Prostate gland (tissue), 2 donors: ENCODE data around the gene EPM2A. TPM values are rescaled to one million over a fixed set of nuclear protein-coding genes. Genes with fewer than 3 reads are reported as not detected.
A peak's percentile ranks its signal among the peaks of the same experiment; 100 is the strongest.

Source experiments
- DNase-seq: peaks from one replicate; pipeline ENCODE4 v3.0.0-alpha.2; 2019; ENCODE audit warnings: low spot score
- H3K27ac ChIP-seq, 2 donors: fragments of 200-600 bp; sonication (generic); 2 replicates each; pipeline ENCODE4 v1.5.1; 2017 to 2019
- H3K27me3 ChIP-seq: fragments of 200-600 bp; sonication (generic); replicated peaks from 2 replicates; pipeline ENCODE4 v1.5.1; 2019; ENCODE audit not compliant: insufficient read depth
- H3K36me3 ChIP-seq, 2 donors: fragments of 200-600 bp; sonication (generic); 1 replicate in 1 of 2; 2 replicates in 1 of 2; pipeline versions ENCODE4 v1.5.1 to v1.8.1; 2017 to 2019
- H3K4me1 ChIP-seq: fragments of 200-600 bp; sonication (generic); replicated peaks from 2 replicates; pipeline ENCODE4 v1.5.1; 2019
- H3K4me3 ChIP-seq, 2 donors: fragments of 200-600 bp; sonication (generic); 2 replicates each; pipeline ENCODE4 v1.5.1; 2017 to 2019
- H3K9me3 ChIP-seq: fragments of 200-600 bp; sonication (generic); 2 replicates; pipeline ENCODE4 v1.5.1; 2017
- POLR2A ChIP-seq: fragments of 450-650 bp; IDR thresholded peaks from one replicate; pipeline ENCODE4 v1.6.1; 2016; ENCODE audit warnings: antibody characterized with exemption, mild to moderate bottlenecking
- POLR2AphosphoS5 ChIP-seq: sonication (generic); formaldehyde crosslinking; IDR thresholded peaks from one replicate; pipeline ENCODE4 v1.6.1; 2017; ENCODE audit warnings: antibody characterized with exemption
- WGBS: methylation state at CpG from one replicate; pipeline ENCODE4 v1.1.5; 2018; 5-methylcytosine and 5-hydroxymethylcytosine counted together
- intact Hi-C: fragments of 100-400 bp; cut with DNase I; formaldehyde crosslinking; loops from one replicate; pipeline ENCODE4 v1.14.2; 2022
- total RNA-seq, 2 donors: library from RNA; depleted of rRNA; stranded (reverse); fragments of >200 nt; gene quantifications; one replicate each; pipeline ENCODE4 v1.1.0, GENCODE V29; 2016
- TF ChIP-seq, protein P1 (sequence below), 4 experiments: fragments of 200-600 bp in 2 of 4; fragments of 450-650 bp in 2 of 4; sonication (generic) in 2 of 4; IDR thresholded peaks; 1 replicate in 3 of 4; 2 replicates in 1 of 4; pipeline ENCODE4 v1.5.1; 2016 to 2019; ENCODE audit warnings: antibody characterized with exemption in 4 of 4, mild to moderate bottlenecking in 2 of 4, moderate library complexity in 2 of 4

EPM2A gene
- total RNA-seq, 2 donors from 2014 or later, result 7.2 to 18.6 TPM

DNA sequence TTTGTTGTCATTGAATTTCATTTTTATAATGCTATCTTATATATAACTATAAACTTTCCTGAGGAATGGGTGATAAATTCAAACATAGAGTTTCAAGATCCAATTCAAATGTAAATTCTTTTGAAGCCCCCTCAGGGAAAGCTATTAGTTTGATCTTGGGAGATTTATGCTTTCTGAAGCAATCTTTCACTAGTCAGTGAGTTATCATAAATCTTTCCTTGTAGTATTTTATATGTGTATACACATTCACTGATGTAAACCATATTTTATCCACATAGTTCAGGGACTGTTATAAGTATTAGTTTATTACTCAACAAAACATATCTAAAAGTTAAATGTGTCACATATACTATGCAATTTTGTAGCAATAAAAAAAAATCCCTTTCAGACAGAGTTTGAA is 2.9 kb upstream of the EPM2A start:
- no peak overlapping the region for H3K27ac ChIP-seq
- no peaks in the 10 kb centered on the region for H3K36me3 ChIP-seq
- no peak for TF ChIP-seq POLR2A
- TF ChIP-seq, protein P1, sequence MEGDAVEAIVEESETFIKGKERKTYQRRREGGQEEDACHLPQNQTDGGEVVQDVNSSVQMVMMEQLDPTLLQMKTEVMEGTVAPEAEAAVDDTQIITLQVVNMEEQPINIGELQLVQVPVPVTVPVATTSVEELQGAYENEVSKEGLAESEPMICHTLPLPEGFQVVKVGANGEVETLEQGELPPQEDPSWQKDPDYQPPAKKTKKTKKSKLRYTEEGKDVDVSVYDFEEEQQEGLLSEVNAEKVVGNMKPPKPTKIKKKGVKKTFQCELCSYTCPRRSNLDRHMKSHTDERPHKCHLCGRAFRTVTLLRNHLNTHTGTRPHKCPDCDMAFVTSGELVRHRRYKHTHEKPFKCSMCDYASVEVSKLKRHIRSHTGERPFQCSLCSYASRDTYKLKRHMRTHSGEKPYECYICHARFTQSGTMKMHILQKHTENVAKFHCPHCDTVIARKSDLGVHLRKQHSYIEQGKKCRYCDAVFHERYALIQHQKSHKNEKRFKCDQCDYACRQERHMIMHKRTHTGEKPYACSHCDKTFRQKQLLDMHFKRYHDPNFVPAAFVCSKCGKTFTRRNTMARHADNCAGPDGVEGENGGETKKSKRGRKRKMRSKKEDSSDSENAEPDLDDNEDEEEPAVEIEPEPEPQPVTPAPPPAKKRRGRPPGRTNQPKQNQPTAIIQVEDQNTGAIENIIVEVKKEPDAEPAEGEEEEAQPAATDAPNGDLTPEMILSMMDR (IDR thresholded peaks at IDR 0.05), result no peak
- intact Hi-C loops, result loop anchor here (5.0 kb wide), 2 partner anchors 59 to 74 kb away; partner anchors contain the start of gene FBXO30
- DNase-seq, result no peak
- H3K27me3 ChIP-seq, result no peaks in the 10 kb centered on the region
- no peaks in the 10 kb centered on the region for H3K4me1 ChIP-seq
- H3K9me3 ChIP-seq, result no peaks in the 10 kb centered on the region
- no peak overlapping the region for H3K4me3 ChIP-seq

DNA sequence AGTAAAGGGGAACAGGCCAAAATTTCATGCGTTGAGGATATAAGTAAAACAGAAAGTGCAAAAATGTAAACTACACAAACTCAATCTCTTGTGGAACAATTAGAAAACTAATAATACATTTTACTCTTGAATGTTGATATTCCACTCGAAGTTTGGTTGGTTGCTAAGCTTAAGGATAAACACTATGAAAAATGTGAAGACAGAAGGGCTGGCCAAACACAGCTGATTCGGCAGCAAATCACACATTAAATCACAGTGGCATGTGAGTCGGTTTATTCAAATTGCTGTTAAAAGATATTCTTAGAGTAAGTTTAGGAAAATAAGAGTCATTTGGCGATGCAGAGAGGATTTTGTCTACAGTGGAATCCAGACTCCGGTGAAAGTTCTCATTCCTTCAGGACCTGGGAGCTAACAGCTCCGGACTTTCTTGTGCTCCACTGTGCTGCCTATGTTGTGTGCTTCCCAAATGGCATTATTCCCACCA is 1.4 kb upstream of the EPM2A start:
- Histone ChIP-seq H3K27me3 (no peaks in the 10 kb centered on the region), H3K4me1 (no peaks in the 10 kb centered on the region), H3K9me3 (no peaks in the 10 kb centered on the region), H3K27ac (no peak overlapping the region), H3K4me3 (no peak overlapping the region), H3K36me3 (no peaks in the 10 kb centered on the region)
- 46% methylated on average over 7 of the region's 7 CpGs for WGBS
- no peak for DNase-seq
- intact Hi-C loops, result loop anchor here (5.0 kb wide), 2 partner anchors 61 to 76 kb away; partner anchors contain the start of gene FBXO30
- no peak for TF ChIP-seq POLR2A
- TF ChIP-seq, protein P1 (IDR thresholded peaks at IDR 0.05), result no peak
- TF ChIP-seq POLR2AphosphoS5, result no peak

DNA sequence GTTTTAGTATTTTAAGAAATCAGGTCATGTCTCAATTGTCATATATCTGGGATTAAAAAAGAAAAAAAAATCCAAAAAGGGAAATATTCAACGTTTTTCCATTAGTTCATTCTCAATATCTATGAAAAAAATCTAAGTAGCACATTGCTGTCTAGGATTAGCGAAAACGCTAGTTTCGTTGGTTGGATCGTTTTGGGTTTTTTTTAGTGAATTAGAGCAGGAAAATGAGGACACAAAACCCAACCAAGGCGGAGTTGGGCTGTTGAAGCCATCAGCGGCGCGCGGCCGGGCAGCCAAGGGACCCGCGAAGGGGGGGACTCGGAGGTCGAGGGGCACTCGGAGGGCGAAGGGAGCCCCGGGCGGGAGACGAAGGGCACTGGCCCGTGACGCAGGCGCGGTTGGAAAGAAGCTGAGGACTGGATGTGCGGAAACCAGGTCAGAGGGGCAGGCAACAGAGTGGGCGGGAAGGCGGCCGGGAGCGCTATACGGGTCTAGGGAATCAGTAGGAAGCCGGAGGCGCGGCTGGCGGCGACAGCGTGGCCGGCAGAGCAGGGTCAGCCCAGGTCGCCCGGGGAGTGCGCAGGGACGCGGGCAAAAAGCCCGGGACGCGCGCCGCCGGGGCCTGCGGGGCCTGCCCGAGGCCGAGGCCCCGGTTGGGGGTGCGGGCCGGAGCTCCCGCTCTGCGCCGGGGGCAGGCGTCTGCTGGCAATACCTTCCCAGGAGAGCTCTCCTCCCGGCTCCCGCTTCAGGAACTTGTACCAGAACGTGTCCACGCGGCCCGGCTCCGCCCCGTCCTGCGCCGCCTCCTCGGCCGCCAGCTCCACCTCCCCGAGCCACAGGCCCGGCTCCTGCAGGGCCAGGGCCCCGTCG is 599 bp downstream of the EPM2A start:
- peak overlapping the region; percentile 91 to 93 for H3K27ac ChIP-seq
- peak; percentile 82 for DNase-seq
- H3K4me1 ChIP-seq, result no peaks in the 10 kb centered on the region
- WGBS, result under 1% methylated on average over 74 of the region's 74 CpGs
- H3K4me3 ChIP-seq, result peak overlapping the region; percentile 70 to 76
- TF ChIP-seq, protein P1 (IDR thresholded peaks at IDR 0.05), result no peak
- TF ChIP-seq POLR2AphosphoS5, result peak; percentile 15
- TF ChIP-seq POLR2A, result no peak
- H3K27me3 ChIP-seq, result no peaks in the 10 kb centered on the region
- H3K9me3 ChIP-seq, result no peaks in the 10 kb centered on the region
- intact Hi-C loops, result loop anchor here (2.0 to 5.0 kb wide), 4 partner anchors 63 to 228 kb away; partner anchors contain the start of gene FBXO30
- no peaks in the 10 kb centered on the region for H3K36me3 ChIP-seq

DNA sequence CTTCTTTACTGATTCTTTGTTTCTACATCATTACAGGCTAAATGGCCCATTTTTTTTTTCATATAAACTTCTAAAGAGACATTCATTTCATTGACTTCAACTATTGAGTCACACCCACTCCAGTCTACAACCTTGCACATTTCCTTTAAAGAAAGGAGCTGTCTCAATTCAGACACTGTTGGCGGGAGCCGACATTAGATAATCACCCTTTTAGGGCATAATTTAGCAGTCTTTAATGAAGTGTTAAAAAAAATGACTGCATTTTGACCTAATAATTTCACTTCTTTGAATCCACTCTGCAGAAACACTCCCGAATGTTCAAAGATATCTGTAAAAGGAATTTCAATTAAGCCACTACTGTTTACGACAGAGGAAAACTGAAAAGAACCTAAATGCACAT is 1.5 kb downstream of the EPM2A start:
- WGBS, result 79% methylated on average over 4 of the region's 4 CpGs
- H3K27me3 ChIP-seq, result no peaks in the 10 kb centered on the region
- TF ChIP-seq POLR2AphosphoS5 (no peak), POLR2A (no peak)
- TF ChIP-seq, protein P1 (IDR thresholded peaks at IDR 0.05), result no peak
- DNase-seq, result no peak
- no peaks in the 10 kb centered on the region for H3K4me1 ChIP-seq
- intact Hi-C loops, result loop anchor here (2.0 kb wide), 2 partner anchors 153 to 229 kb away; no protein-coding TSS in a partner anchor
- no peak overlapping the region for H3K27ac ChIP-seq
- H3K4me3 ChIP-seq, result no peak overlapping the region
- no peaks in the 10 kb centered on the region for H3K9me3 ChIP-seq
- H3K36me3 ChIP-seq, result no peaks in the 10 kb centered on the region
